Chondrocyte (in vitro differentiated cells): ENCODE measurements around the gene CST4. TPM values are rescaled to one million over a fixed set of nuclear protein-coding genes. Genes with fewer than 3 reads are reported as not detected.

Experiments
- DNase-seq: peaks from one replicate; pipeline ENCODE4 v3.0.0; 2021; ENCODE audit warnings: mixed read lengths, low spot score
- H3K27ac Mint-ChIP-seq: one replicate; pipeline ENCODE4 v1.8.0; 2021; ENCODE audit warnings: mild to moderate bottlenecking, moderate library complexity, mixed read lengths; ENCODE audit not compliant: unreplicated experiment
- H3K27me3 Mint-ChIP-seq: 2 replicates; pipeline ENCODE4 v1.8.0; 2021; ENCODE audit warnings: low read depth, mixed read lengths
- H3K36me3 Mint-ChIP-seq: 2 replicates; pipeline ENCODE4 v1.8.0; 2021; ENCODE audit warnings: low read depth, mixed read lengths
- H3K4me1 Mint-ChIP-seq: 2 replicates; pipeline ENCODE4 v1.8.0; 2021; ENCODE audit warnings: low read depth, mild to moderate bottlenecking, mixed read lengths
- H3K4me3 Mint-ChIP-seq: one replicate; pipeline ENCODE4 v1.8.0; 2021; ENCODE audit warnings: mild to moderate bottlenecking, moderate library complexity, mixed read lengths; ENCODE audit not compliant: unreplicated experiment
- H3K9me3 Mint-ChIP-seq: 2 replicates; pipeline ENCODE4 v1.8.0; 2021; ENCODE audit warnings: low read depth, mixed read lengths
- total RNA-seq: library from RNA; stranded (reverse); gene quantifications from 3 replicates; pipeline ENCODE4 v1.2.1, GENCODE V29; 2021
- TF ChIP-seq, protein P1 (sequence below): fragments of 200-600 bp; sonication (generic); IDR thresholded peaks from 2 replicates; pipeline ENCODE4 v1.5.0; 2021; ENCODE audit warnings: antibody characterized with exemption, mild to moderate bottlenecking, moderate library complexity

Gene CST4
- total RNA-seq, 1 donor from 2014 or later, result not detected

DNA sequence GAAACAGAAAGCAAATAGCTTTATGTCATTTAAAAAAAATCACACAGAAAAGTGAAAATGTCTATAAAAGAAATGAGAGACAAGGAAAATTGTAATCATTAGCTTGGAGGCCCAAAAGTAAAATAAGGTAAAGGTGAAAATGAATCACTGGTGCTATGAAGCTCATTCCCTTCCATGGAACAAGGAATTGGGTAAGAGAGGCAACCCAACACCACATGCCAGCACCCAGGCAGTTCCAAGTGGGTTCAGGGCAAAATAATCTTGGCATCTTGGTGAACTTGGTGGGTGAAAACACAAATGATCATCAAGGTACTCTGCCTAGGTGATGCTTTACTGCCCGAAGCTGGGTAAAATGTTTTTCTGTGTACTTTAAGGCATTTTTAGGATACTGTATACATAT, 16.7 kb downstream of the CST4 start:
- Mint-ChIP-seq H3K9me3 (peaks cover 4% of the 10 kb centered on the region), H3K27ac (no peak overlapping the region), H3K27me3 (peaks cover 22% of the 10 kb centered on the region), H3K36me3 (no peaks in the 10 kb centered on the region), H3K4me1 (no peaks in the 10 kb centered on the region), H3K4me3 (no peak overlapping the region)
- no peak for DNase-seq
- TF ChIP-seq, protein P1, sequence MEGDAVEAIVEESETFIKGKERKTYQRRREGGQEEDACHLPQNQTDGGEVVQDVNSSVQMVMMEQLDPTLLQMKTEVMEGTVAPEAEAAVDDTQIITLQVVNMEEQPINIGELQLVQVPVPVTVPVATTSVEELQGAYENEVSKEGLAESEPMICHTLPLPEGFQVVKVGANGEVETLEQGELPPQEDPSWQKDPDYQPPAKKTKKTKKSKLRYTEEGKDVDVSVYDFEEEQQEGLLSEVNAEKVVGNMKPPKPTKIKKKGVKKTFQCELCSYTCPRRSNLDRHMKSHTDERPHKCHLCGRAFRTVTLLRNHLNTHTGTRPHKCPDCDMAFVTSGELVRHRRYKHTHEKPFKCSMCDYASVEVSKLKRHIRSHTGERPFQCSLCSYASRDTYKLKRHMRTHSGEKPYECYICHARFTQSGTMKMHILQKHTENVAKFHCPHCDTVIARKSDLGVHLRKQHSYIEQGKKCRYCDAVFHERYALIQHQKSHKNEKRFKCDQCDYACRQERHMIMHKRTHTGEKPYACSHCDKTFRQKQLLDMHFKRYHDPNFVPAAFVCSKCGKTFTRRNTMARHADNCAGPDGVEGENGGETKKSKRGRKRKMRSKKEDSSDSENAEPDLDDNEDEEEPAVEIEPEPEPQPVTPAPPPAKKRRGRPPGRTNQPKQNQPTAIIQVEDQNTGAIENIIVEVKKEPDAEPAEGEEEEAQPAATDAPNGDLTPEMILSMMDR, result no peak

DNA sequence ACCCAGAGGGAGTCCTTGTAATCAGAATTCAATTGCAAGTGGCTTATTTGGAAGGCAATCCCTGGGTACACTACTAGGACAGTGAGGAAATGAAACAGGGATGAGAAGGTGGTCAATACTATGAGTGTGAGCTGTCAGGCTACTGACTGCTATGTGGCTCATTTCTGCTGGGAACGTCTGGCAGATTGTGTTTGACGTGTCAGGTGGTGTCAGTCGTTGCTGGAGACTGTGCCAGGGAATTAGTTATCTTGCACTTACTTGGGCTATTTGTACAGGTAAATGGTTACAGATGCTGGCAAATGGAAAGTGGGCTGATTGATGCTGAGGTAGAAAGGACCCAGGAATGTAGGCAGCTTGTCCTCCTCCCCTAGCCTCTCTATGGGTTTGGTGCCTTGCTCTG, 17.4 kb downstream of the CST4 start:
- no peaks in the 10 kb centered on the region for H3K36me3 Mint-ChIP-seq
- H3K9me3 Mint-ChIP-seq, result peaks cover 4% of the 10 kb centered on the region
- H3K27ac Mint-ChIP-seq, result no peak overlapping the region
- TF ChIP-seq, protein P1, result no peak
- peaks cover 15% of the 10 kb centered on the region for H3K27me3 Mint-ChIP-seq
- no peak overlapping the region for H3K4me3 Mint-ChIP-seq
- DNase-seq, result no peak
- H3K4me1 Mint-ChIP-seq, result no peaks in the 10 kb centered on the region

DNA sequence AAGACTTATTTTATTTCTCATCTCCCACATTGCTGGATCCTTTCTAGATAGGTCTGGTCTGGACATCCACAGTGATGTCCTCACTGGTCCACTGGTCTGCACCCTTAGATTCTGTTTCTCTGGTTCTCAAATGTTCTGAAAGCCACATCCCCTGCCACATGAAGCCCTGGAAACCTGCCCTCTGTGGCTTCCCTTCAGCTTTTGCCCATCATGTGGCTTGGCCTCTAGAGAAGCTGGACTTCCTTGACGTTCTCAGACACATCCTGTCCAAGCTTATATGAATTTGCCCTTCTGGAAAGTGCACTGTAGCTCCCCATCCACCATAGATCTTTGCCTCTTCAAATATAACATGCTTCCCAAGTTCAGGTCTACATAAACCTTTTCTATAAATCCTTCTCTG, 18.5 kb downstream of the CST4 start:
- no peak for DNase-seq
- no peaks in the 10 kb centered on the region for H3K36me3 Mint-ChIP-seq
- H3K27me3 Mint-ChIP-seq, result peaks cover 5% of the 10 kb centered on the region
- no peaks in the 10 kb centered on the region for H3K4me1 Mint-ChIP-seq
- no peak overlapping the region for H3K4me3 Mint-ChIP-seq
- no peak overlapping the region for H3K27ac Mint-ChIP-seq
- TF ChIP-seq, protein P1, result no peak
- peaks cover 4% of the 10 kb centered on the region for H3K9me3 Mint-ChIP-seq

DNA sequence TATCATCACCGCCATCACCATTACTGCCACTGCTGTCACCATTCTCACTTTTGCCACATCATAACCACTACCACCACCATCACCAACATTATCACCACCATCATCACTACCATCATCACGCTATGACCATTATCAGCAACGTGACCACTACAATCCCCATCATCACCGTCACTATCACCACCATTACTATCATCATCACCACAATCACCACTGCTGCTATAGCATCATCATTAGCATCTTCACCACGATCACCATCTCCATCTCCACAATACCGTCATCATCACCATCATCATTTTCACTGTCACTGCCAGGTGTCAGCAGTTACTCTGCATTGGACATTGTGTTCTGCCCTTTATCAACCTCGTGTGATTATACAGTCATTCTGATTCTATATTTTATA, 19.0 kb downstream of the CST4 start:
- Mint-ChIP-seq H3K36me3 (no peaks in the 10 kb centered on the region), H3K27me3 (peaks cover 5% of the 10 kb centered on the region), H3K4me3 (no peak overlapping the region), H3K4me1 (no peaks in the 10 kb centered on the region), H3K9me3 (peaks cover 4% of the 10 kb centered on the region), H3K27ac (no peak overlapping the region)
- TF ChIP-seq, protein P1, result no peak
- no peak for DNase-seq

DNA sequence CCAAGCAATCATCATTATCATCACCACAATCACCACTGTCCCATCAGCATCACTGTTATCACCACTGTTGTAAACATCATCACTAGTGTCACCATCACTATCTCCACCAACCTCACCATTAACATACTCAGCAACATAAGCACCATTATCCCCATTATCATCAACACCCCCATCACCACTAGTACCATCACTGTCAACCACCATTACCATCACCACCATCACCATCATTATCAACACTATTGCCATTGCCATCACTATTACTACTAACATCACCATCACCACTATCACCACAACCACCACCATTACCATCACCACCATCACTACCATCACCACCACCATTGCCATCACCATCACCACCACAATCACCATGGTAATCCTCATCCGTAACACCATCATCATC, 19.5 kb downstream of the CST4 start:
- H3K27me3 Mint-ChIP-seq, result peaks cover 5% of the 10 kb centered on the region
- no peak for DNase-seq
- TF ChIP-seq, protein P1, result no peak
- no peak overlapping the region for H3K27ac Mint-ChIP-seq
- H3K36me3 Mint-ChIP-seq, result no peaks in the 10 kb centered on the region
- H3K4me1 Mint-ChIP-seq, result no peaks in the 10 kb centered on the region
- peaks cover 4% of the 10 kb centered on the region for H3K9me3 Mint-ChIP-seq
- H3K4me3 Mint-ChIP-seq, result no peak overlapping the region
